BLaER1 treated with 17β-estradiol and CSF1 and Interleukin-3, amounts not matched to agents 10 nM and 100 nM (cell line): ENCODE measurements around the gene RNLS.
A peak's percentile ranks its signal among the peaks of the same experiment; 100 is the strongest.

Experiments
- H3K27ac ChIP-seq, 11 experiments: shearing (Covaris generic); formaldehyde crosslinking; 2 replicates each; pipeline ENCODE4 v1.8.1; 2022
- H3K27me3 ChIP-seq, 11 experiments: shearing (Covaris generic); formaldehyde crosslinking; 2 replicates each; pipeline ENCODE4 v1.8.1; 2022
- H3K36me3 ChIP-seq, 11 experiments: shearing (Covaris generic); formaldehyde crosslinking; 2 replicates each; pipeline ENCODE4 v1.8.1; 2022
- H3K4me1 ChIP-seq, 10 experiments: shearing (Covaris generic); formaldehyde crosslinking; 2 replicates each; pipeline ENCODE4 v1.8.1; 2022
- H3K4me2 ChIP-seq, 11 experiments: shearing (Covaris generic); formaldehyde crosslinking; 2 replicates each; pipeline ENCODE4 v1.8.1; 2022
- H3K4me3 ChIP-seq, 10 experiments: shearing (Covaris generic); formaldehyde crosslinking; 2 replicates each; pipeline ENCODE4 v1.8.1; 2022
- H3K9ac ChIP-seq, 11 experiments: shearing (Covaris generic); formaldehyde crosslinking; 2 replicates each; pipeline ENCODE4 v1.8.1; 2022
- H3K9me3 ChIP-seq, 11 experiments: shearing (Covaris generic); formaldehyde crosslinking; replicated peaks in 1 of 11; 2 replicates each; pipeline ENCODE4 v1.8.1; 2022
- H4K20me1 ChIP-seq, 11 experiments: shearing (Covaris generic); formaldehyde crosslinking; 2 replicates each; pipeline ENCODE4 v1.8.1; 2022
- Cebpa-rat ChIP-seq, 11 experiments: shearing (Covaris generic); IDR thresholded peaks; 2 replicates each; pipeline ENCODE4 v1.8.1; 2022

RNLS gene

DNA sequence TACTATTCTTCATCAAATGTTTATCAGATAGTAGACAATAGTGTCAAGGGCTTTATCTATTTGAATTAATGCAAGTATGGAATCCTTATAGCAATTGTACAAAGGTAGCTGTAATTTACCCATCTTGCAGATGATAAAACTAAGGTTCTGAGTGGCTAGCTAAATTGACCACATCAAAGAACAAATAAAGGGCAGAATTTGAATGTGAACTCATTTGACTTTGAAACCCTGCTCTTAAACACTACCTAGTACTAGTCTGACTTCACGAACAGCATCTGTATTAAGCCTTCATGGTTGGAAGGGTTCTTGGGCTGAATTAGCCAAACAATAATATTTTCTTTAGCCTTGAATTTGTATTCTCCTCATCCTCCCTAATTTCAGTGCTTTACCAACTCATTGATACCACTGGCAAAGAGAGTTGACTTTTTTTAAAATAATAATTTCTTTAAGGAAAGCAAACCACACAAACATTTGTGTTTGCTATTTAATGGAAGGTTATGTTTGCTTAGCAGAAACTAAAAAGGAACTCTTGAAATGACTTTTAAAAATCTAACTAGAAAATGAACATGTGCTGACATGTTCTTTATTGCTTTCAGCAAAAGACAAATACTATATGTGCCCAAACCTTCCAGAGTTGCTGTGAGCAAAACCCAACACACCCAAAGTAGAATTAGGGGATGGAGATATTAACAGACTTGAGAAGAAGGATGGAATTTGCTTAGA is 322.6 kb downstream of the RNLS start:
- Histone ChIP-seq H3K27me3 (no peaks in the 10 kb centered on the region), H3K9ac (no peak overlapping the region), H3K4me2 (peak overlapping the region in 6 of 11 experiments; percentile 5 to 50 (median 36); a peak in 8 of 22 replicates), H3K27ac (no peak overlapping the region), H4K20me1 (no peaks in the 10 kb centered on the region), H3K4me1 (peaks cover 0 to 10% (median 8%) of the 10 kb centered on the region in 10 experiments; a peak in 8 of 20 replicates), H3K4me3 (no peak overlapping the region), H3K9me3 (peaks cover 0 to 15% (median 6%) of the 10 kb centered on the region in 11 experiments; a peak in 6 of 22 replicates), H3K36me3 (no peaks in the 10 kb centered on the region)
- TF ChIP-seq Cebpa-rat (IDR thresholded peaks at IDR 0.05) = no peak

- Histone ChIP-seq H4K20me1 (no peaks in the 10 kb centered on the region), H3K36me3 (no peaks in the 10 kb centered on the region), H3K9me3 (peaks cover 0 to 14% (median 6%) of the 10 kb centered on the region in 11 experiments; a peak in 6 of 22 replicates), H3K27me3 (no peaks in the 10 kb centered on the region), H3K9ac (no peak overlapping the region), H3K4me1 (peaks cover 0 to 10% (median 8%) of the 10 kb centered on the region in 10 experiments; a peak in 8 of 20 replicates), H3K4me2 (no peak overlapping the region), H3K27ac (no peak overlapping the region), H3K4me3 (no peak overlapping the region)
- TF ChIP-seq Cebpa-rat (IDR thresholded peaks at IDR 0.05) = no peak
Measured at GRCh38 chr10:88259381-88259780, 323.7 kb downstream of the RNLS start.

DNA sequence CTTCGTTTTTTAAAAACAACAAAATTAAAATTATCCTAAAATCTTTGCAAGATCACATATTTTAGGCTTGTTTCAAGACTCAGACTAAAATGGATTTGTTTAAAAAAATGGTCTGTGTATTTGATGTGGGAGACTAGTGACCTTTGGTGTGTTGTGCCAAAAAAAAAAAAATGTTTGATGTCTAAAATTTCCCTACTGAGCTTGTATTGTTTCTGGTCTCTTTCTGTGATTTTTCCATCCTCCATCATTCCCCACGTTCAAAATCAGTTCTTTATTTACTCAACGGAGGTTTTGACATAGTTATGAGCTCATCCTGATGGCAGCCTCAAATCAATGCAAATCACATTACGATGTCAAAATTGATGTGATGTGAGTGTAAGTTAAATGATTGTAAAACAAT is 326.2 kb downstream of the RNLS start:
- no peak for TF ChIP-seq Cebpa-rat (IDR thresholded peaks at IDR 0.05)
- no peak overlapping the region for H3K27ac ChIP-seq

DNA sequence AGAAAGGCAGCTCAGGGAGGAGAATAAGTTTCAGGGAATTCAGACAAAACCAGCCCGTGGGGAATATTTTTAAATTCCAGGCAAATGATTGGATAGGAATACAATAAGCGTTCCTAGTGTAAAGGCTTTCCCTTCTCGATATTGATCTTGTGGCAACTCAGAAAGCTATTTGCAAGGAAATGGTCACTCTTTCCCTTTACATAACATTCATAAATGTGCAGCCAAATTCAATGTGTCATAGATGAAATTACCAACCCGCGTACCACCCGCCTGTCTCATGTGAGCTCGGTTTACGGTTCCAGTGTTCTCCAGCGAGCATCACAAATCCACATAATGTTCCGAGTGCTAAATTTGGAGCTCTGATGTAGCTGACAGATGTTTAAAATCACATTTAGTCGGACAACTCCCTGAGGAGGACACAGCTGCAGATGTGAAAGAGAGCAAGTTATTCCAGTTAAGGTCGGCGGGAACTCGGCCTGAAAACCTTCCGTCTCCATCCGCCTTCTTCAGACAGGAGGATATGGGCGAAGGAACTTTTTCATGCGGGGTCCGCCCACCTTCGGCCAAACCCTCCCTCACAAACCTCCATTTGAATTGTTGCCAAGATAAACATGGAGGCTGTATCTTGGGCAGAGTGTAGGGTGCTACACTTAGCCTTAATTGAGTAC is 327.0 kb downstream of the RNLS start:
- no peak for TF ChIP-seq Cebpa-rat (IDR thresholded peaks at IDR 0.05)
- H4K20me1 ChIP-seq = no peaks in the 10 kb centered on the region

More for the DNA sequence above, 326.2 kb downstream of the RNLS start:
- peaks cover 0 to 10% (median 5%) of the 10 kb centered on the region in 11 experiments; a peak in 3 of 22 replicates for H3K9me3 ChIP-seq
- H3K27me3 ChIP-seq = no peaks in the 10 kb centered on the region
- H3K9ac ChIP-seq = no peak overlapping the region
- H3K4me2 ChIP-seq = no peak overlapping the region
- no peaks in the 10 kb centered on the region for H4K20me1 ChIP-seq
- no peaks in the 10 kb centered on the region for H3K36me3 ChIP-seq
- H3K4me3 ChIP-seq = no peak overlapping the region
- peaks cover 0 to 10% (median 8%) of the 10 kb centered on the region in 10 experiments; a peak in 8 of 20 replicates for H3K4me1 ChIP-seq

DNA sequence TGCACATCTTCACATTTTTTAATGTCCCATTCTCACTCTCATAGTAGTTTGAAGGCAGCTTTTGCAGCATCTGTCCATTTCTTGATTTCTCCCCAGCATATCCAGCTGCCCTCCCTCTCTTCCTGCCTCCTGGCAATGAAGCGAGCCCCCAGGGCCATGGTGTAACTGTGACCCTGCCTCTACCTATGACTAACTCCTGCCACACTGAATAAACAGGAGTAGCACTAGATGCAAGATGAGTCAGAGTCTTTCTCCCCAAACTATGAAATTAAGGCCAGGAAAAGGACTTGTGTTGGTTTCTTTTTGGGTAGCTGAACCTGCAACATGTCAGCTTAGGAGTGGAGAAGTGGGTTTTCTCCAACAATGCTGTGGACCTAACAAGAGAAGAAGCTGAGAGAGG is 329.0 kb downstream of the RNLS start:
- no peaks in the 10 kb centered on the region for H4K20me1 ChIP-seq
- no peak overlapping the region for H3K4me3 ChIP-seq
- no peak overlapping the region for H3K9ac ChIP-seq
- H3K27me3 ChIP-seq = no peaks in the 10 kb centered on the region
- H3K4me1 ChIP-seq = no peaks in the 10 kb centered on the region
- no peak overlapping the region for H3K27ac ChIP-seq
- no peak overlapping the region for H3K4me2 ChIP-seq
- TF ChIP-seq Cebpa-rat (IDR thresholded peaks at IDR 0.05) = no peak
- peaks cover 0 to 10% (median 5%) of the 10 kb centered on the region in 11 experiments; a peak in 3 of 22 replicates for H3K9me3 ChIP-seq
- no peaks in the 10 kb centered on the region for H3K36me3 ChIP-seq

More for the DNA sequence above, 327.0 kb downstream of the RNLS start:
- H3K4me1 ChIP-seq = peaks cover 0 to 10% (median 8%) of the 10 kb centered on the region in 10 experiments; a peak in 8 of 20 replicates
- no peak overlapping the region for H3K9ac ChIP-seq
- H3K4me2 ChIP-seq = no peak overlapping the region
- H3K4me3 ChIP-seq = no peak overlapping the region
- H3K27me3 ChIP-seq = no peaks in the 10 kb centered on the region
- H3K36me3 ChIP-seq = no peaks in the 10 kb centered on the region
- peaks cover 0 to 10% (median 5%) of the 10 kb centered on the region in 11 experiments; a peak in 3 of 22 replicates for H3K9me3 ChIP-seq
- no peak overlapping the region for H3K27ac ChIP-seq

DNA sequence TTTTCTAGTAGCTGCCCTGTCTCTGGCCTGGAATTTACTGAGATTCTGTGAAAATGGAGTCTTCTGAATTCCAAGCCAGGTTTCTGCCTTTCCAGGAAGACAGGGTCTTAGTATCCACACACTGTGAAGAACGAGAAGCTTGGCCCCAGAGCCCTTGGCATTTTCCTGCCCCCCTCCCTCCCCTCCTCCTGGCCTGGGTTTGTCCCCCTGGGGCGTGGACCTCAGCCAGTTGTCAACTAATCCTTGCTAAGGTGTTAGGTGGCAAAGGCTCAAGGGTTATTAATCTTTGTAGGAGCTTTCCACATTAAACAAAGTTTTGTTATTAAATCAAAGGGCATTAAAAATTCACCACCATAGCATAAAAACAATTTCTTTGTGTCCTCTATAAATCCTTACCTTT is 329.5 kb downstream of the RNLS start:
- H3K4me3 ChIP-seq = no peak overlapping the region

DNA sequence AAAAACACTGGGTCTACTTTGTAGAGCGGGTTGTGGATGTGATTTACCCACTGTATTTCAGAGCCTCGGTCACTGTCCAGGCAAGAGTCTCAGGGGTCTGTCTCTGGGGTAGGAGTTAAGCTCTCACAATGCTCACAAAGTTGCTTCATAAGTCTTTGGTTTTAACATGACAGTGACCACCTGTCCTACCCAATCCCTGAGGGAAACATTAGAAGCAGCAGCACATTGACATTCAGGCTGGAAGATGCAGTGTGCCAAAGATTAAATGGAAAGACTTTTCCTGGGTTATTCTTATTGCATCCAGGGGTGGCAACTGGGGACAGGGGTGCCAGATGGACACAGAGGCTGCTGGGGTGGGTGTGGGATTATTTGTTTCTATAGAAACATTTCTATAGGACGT is 330.0 kb downstream of the RNLS start:
- no peak for TF ChIP-seq Cebpa-rat (IDR thresholded peaks at IDR 0.05)
- Histone ChIP-seq H3K27ac (no peak overlapping the region), H3K36me3 (no peaks in the 10 kb centered on the region), H4K20me1 (no peaks in the 10 kb centered on the region), H3K9me3 (peaks cover 0 to 10% (median 5%) of the 10 kb centered on the region in 11 experiments; a peak in 3 of 22 replicates), H3K4me1 (no peaks in the 10 kb centered on the region), H3K4me3 (no peak overlapping the region), H3K9ac (no peak overlapping the region), H3K27me3 (no peaks in the 10 kb centered on the region), H3K4me2 (no peak overlapping the region)

More for the DNA sequence above, 329.5 kb downstream of the RNLS start:
- Histone ChIP-seq H4K20me1 (no peaks in the 10 kb centered on the region), H3K4me1 (no peaks in the 10 kb centered on the region), H3K9ac (no peak overlapping the region), H3K36me3 (no peaks in the 10 kb centered on the region), H3K27me3 (no peaks in the 10 kb centered on the region), H3K4me2 (no peak overlapping the region), H3K27ac (no peak overlapping the region), H3K9me3 (peaks cover 0 to 10% (median 5%) of the 10 kb centered on the region in 11 experiments; a peak in 3 of 22 replicates)
- no peak for TF ChIP-seq Cebpa-rat (IDR thresholded peaks at IDR 0.05)

- no peak overlapping the region for H3K4me2 ChIP-seq
- no peaks in the 10 kb centered on the region for H3K36me3 ChIP-seq
- no peaks in the 10 kb centered on the region for H3K27me3 ChIP-seq
- TF ChIP-seq Cebpa-rat (IDR thresholded peaks at IDR 0.05) = no peak
- H3K9me3 ChIP-seq = no peaks in the 10 kb centered on the region
- H3K4me1 ChIP-seq = peaks cover 10 to 27% (median 13%) of the 10 kb centered on the region in 10 experiments
- no peak overlapping the region for H3K27ac ChIP-seq
- H4K20me1 ChIP-seq = no peaks in the 10 kb centered on the region
- H3K9ac ChIP-seq = no peak overlapping the region
- H3K4me3 ChIP-seq = no peak overlapping the region
Measured at GRCh38 chr10:88249450-88249849, 333.7 kb downstream of the RNLS start.

- H4K20me1 ChIP-seq = no peaks in the 10 kb centered on the region
- H3K4me3 ChIP-seq = no peak overlapping the region
- no peaks in the 10 kb centered on the region for H3K9me3 ChIP-seq
- H3K36me3 ChIP-seq = no peaks in the 10 kb centered on the region
- H3K27me3 ChIP-seq = no peaks in the 10 kb centered on the region
- H3K4me2 ChIP-seq = peak overlapping the region in 2 of 11 experiments; percentile 19 to 63; a peak in 3 of 22 replicates
- H3K4me1 ChIP-seq = peaks cover 18 to 48% (median 22%) of the 10 kb centered on the region in 10 experiments
- no peak overlapping the region for H3K27ac ChIP-seq
- TF ChIP-seq Cebpa-rat (IDR thresholded peaks at IDR 0.05) = no peak
- H3K9ac ChIP-seq = no peak overlapping the region
Measured at GRCh38 chr10:88246675-88247074, 336.4 kb downstream of the RNLS start.
